ENCODE measurements around the gene SLC22A17. TPM values are rescaled to one million over a fixed set of nuclear protein-coding genes. Genes with fewer than 3 reads are reported as not detected.

SLC22A17 gene
- total and polyA plus RNA-seq, 10 of the 15 experiments (the other 5 are each of a cell fraction or from before 2014, with no cell fraction given) = not detected

GRCh38 chr14:23399136-23399535, 46.4 kb upstream of the SLC22A17 start (continued):
- TF ChIP-seq E2F8 (IDR thresholded peaks at IDR 0.05; ENCODE audit: low read depth, partially characterized antibody) (no peak), HDAC6 (IDR thresholded peaks at IDR 0.05; ENCODE audit: unreplicated experiment) (no peak), SMAD1 (IDR thresholded peaks at IDR 0.05; ENCODE audit: low read depth, partially characterized antibody) (no peak), NBN (IDR thresholded peaks at IDR 0.05) (no peak), REST (IDR thresholded peaks at IDR 0.05; ENCODE audit: low read depth, low read length) (no peak)

GRCh38 chr14:23398348-23398747, 45.7 kb upstream of the SLC22A17 start:
- no peak overlapping the region for H3K9ac ChIP-seq (ENCODE audit: control insufficient read depth, insufficient read depth, low read length)
- H3K4me1 ChIP-seq (ENCODE audit: control insufficient read depth, insufficient read depth, low read length) = no peaks in the 10 kb centered on the region
- intact Hi-C loops (cut with micrococcal nuclease; ENCODE audit: unreplicated experiment) (no loop called here), in situ Hi-C loops (cut with MboI) (no loop called here)
- H3K4me2 ChIP-seq (ENCODE audit: control insufficient read depth, insufficient read depth) = no peak overlapping the region
- H2AFZ ChIP-seq (ENCODE audit: control insufficient read depth, low read depth, low read length) = no peak overlapping the region
- ChIA-PET SMC1A (ENCODE audit: uncharacterized antibody, unreplicated experiment) (no interaction called here), RAD21 (ENCODE audit: unreplicated experiment) (no interaction called here), POLR2A (no interaction called here), CTCF (no interaction called here)
- DNase-seq (ENCODE audit: low read depth, low spot score) = no peak
- WGBS (ENCODE audit: insufficient coverage, insufficient replicate concordance, low lambda C conversion rate, missing lambda C conversion rate) = 52% methylated on average over 4 of the region's 4 CpGs
- no peak for FAIRE-seq
- no peaks in the 10 kb centered on the region for H3K9me3 ChIP-seq (replicated peaks; ENCODE audit: control insufficient read depth, insufficient read depth, low read length)
- ATAC-seq = no peak
- no peaks in the 10 kb centered on the region for H3K79me2 ChIP-seq (ENCODE audit: control insufficient read depth, insufficient read depth, low read length)
- no peaks in the 10 kb centered on the region for H4K20me1 ChIP-seq (ENCODE audit: control insufficient read depth, insufficient read depth)
- H3K27me3 ChIP-seq (replicated peaks in 1 of 2; ENCODE audit: control insufficient read depth in 2 of 2, insufficient read depth in 2 of 2, low read length in 1 of 2) = no peaks in the 10 kb centered on the region; a peak in 2 of 4 replicates
- no peaks in the 10 kb centered on the region for H3K36me3 ChIP-seq (ENCODE audit: control insufficient read depth in 2 of 2, insufficient read depth in 2 of 2, low read length in 1 of 2)
- no peak overlapping the region for H3K4me3 ChIP-seq
- BruUV-seq (replicated peaks) = no TSS peak
- no peak overlapping the region for H3K27ac ChIP-seq (ENCODE audit: control insufficient read depth, insufficient read depth)
- TF ChIP-seq HDAC2 (IDR thresholded peaks at IDR 0.05) (no peak), CBX3 (IDR thresholded peaks at IDR 0.05; ENCODE audit: borderline replicate concordance, low read depth) (no peak), KAT2A (conservative IDR thresholded peaks at IDR 0.05; ENCODE audit: control insufficient read depth, low read depth, low read length) (no peak), CREB1 (IDR thresholded peaks at IDR 0.05; ENCODE audit: low read depth) (no peak), CBFB (IDR thresholded peaks at IDR 0.05; ENCODE audit: low read depth) (no peak), SP1 (IDR thresholded peaks at IDR 0.05; ENCODE audit: low read depth, low read length) (no peak), SRF (IDR thresholded peaks at IDR 0.05; ENCODE audit: low read depth in 2 of 2, low read length in 2 of 2) (no peak)
